ENCODE data around the gene SEMA5A.

Gene SEMA5A

GRCh38 chr5:9421884-9422283 lies 124.0 kb downstream of the SEMA5A start:
- Histone ChIP-seq H3K9me3 (ENCODE audit: control insufficient read depth, low read length) (no peaks in the 10 kb centered on the region), H3K9ac (no peak overlapping the region), H3K27me3 (ENCODE audit: control insufficient read depth, insufficient read depth, low read length) (no peaks in the 10 kb centered on the region), H3K4me2 (ENCODE audit: low read length) (no peak overlapping the region), H3K4me1 (peaks cover 7% of the 10 kb centered on the region), H2AFZ (no peak overlapping the region), H3K79me2 (no peaks in the 10 kb centered on the region), H3K4me3 (ENCODE audit: low read depth, low read length) (no peak overlapping the region), H3K36me3 (ENCODE audit: control insufficient read depth, insufficient read depth, low read length) (no peaks in the 10 kb centered on the region), H3K27ac (no peak overlapping the region)
- TF ChIP-seq CTCF (IDR thresholded peaks at IDR 0.05) = no peak

- Histone ChIP-seq H3K9ac (no peak overlapping the region), H3K27me3 (ENCODE audit: control insufficient read depth, insufficient read depth, low read length) (no peaks in the 10 kb centered on the region), H3K79me2 (no peaks in the 10 kb centered on the region), H3K9me3 (ENCODE audit: control insufficient read depth, low read length) (no peaks in the 10 kb centered on the region), H3K4me1 (peaks cover 7% of the 10 kb centered on the region), H2AFZ (no peak overlapping the region), H3K4me2 (ENCODE audit: low read length) (no peak overlapping the region), H3K4me3 (ENCODE audit: low read depth, low read length) (no peak overlapping the region), H3K27ac (no peak overlapping the region), H3K36me3 (ENCODE audit: control insufficient read depth, insufficient read depth, low read length) (no peaks in the 10 kb centered on the region)
- TF ChIP-seq CTCF (IDR thresholded peaks at IDR 0.05) = no peak
Observed at GRCh38 chr5:9419794-9420193, 126.1 kb downstream of the SEMA5A start.

- Histone ChIP-seq H3K4me2 (ENCODE audit: low read length) (no peak overlapping the region), H3K9me3 (ENCODE audit: control insufficient read depth, low read length) (no peaks in the 10 kb centered on the region), H3K27ac (no peak overlapping the region), H2AFZ (no peak overlapping the region), H3K36me3 (ENCODE audit: control insufficient read depth, insufficient read depth, low read length) (no peaks in the 10 kb centered on the region), H3K4me1 (no peaks in the 10 kb centered on the region), H3K27me3 (ENCODE audit: control insufficient read depth, insufficient read depth, low read length) (no peaks in the 10 kb centered on the region), H3K9ac (no peak overlapping the region), H3K4me3 (ENCODE audit: low read depth, low read length) (no peak overlapping the region), H3K79me2 (no peaks in the 10 kb centered on the region)
- TF ChIP-seq CTCF (IDR thresholded peaks at IDR 0.05) = no peak
Observed at GRCh38 chr5:9415566-9415965, 130.3 kb downstream of the SEMA5A start.

GRCh38 chr5:9415091-9415490 lies 130.8 kb downstream of the SEMA5A start:
- Histone ChIP-seq H3K9me3 (ENCODE audit: control insufficient read depth, low read length) (no peaks in the 10 kb centered on the region), H3K4me3 (ENCODE audit: low read depth, low read length) (no peak overlapping the region), H3K9ac (no peak overlapping the region), H3K4me2 (ENCODE audit: low read length) (no peak overlapping the region), H3K27me3 (ENCODE audit: control insufficient read depth, insufficient read depth, low read length) (no peaks in the 10 kb centered on the region), H3K4me1 (no peaks in the 10 kb centered on the region), H3K79me2 (no peaks in the 10 kb centered on the region), H3K27ac (no peak overlapping the region), H2AFZ (no peak overlapping the region), H3K36me3 (ENCODE audit: control insufficient read depth, insufficient read depth, low read length) (no peaks in the 10 kb centered on the region)
- TF ChIP-seq CTCF (IDR thresholded peaks at IDR 0.05) = no peak

GRCh38 chr5:9411142-9411541 lies 134.7 kb downstream of the SEMA5A start:
- Histone ChIP-seq H3K79me2 (no peaks in the 10 kb centered on the region), H3K36me3 (ENCODE audit: control insufficient read depth, insufficient read depth, low read length) (no peaks in the 10 kb centered on the region), H3K4me2 (ENCODE audit: low read length) (no peak overlapping the region), H3K4me3 (ENCODE audit: low read depth, low read length) (no peak overlapping the region), H2AFZ (no peak overlapping the region), H3K4me1 (no peaks in the 10 kb centered on the region), H3K27me3 (ENCODE audit: control insufficient read depth, insufficient read depth, low read length) (no peaks in the 10 kb centered on the region), H3K9me3 (ENCODE audit: control insufficient read depth, low read length) (no peaks in the 10 kb centered on the region), H3K9ac (no peak overlapping the region), H3K27ac (no peak overlapping the region)
- TF ChIP-seq CTCF (IDR thresholded peaks at IDR 0.05) = no peak
